GM19043 (cell line): Measurements from ENCODE around the gene UMAD1.

Experiments
- ATAC-seq: cut with Tn5 transposase; IDR thresholded peaks from one replicate; pipeline ENCODE4 v1.9.1; 2021; ENCODE audit warnings: low read depth; ENCODE audit not compliant: unreplicated experiment

Gene UMAD1

DNA sequence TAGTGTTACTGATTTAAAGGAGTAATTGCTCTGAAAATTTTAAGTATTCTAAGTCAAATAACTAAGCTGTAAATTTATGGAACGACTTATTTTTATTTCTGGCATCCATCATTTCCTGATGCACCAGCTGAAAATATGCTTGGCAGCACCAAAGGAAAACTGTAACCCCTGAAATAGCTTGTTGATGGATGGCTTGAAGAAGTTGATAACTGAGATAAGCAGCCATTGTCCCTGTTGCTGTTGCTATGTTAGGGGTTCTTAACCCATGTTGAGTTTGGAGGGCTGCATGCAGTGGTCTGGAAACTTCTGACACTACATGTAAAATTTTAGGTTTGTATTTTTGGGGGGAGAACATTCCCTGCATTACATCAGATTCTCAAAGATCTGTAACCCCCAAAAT lies 47.2 kb downstream of the UMAD1 start:
- ATAC-seq = no peak

DNA sequence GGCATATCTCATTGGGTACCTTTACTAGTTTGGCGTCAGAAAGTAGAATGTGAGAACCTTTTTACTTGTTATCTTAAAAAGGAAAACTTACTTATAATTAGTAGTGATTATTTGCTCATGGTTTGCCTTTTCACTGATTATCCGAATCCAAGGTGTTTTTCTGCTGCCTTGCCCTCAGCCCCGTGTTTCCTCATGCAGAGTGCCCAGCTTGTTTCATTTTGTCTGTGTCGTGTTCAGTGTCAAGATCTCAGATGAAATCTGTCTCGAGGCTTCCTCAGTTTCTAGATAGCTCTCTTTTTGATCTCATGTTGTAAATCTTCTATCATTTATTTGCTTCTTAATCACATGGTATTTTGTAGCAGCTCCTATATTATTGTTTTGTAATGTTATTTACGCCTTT lies 47.8 kb downstream of the UMAD1 start:
- no peak for ATAC-seq

DNA sequence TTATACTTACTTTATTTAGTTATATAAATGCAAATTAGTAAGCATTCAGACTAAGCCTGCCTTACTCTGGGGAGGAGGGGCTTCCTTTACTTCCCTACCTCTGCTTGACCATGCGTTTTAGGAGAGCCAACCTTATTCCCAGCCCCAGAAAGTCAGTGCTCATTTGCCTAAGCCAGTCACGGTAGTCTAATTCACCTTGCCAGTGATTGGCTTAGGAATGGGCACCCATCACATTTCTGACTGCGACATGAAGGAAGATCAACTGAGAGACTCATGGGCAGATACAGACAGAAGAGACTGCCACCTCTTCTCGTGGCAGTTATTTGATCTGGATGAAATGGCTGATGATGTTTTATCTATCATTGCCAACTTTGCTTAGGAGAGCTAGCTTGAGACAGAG lies 48.4 kb downstream of the UMAD1 start:
- no peak for ATAC-seq

DNA sequence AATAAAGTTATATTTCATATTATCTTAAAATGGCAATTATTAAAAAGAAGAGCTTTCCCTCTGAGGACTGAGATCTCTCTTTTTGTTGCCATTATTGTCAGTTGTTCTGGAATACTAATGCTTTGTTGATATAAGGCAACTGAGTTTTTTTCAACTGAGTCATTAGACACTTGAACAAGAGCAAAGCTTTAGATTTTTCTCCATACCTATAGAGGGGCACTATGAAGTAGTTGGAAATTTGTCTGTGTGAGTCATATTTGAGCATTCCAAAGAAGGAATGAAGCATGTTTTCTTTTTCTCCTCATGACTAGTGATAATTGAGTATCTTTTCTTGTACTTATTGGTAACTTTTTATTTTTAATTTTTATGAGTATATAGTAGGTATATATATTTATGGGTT lies 53.3 kb downstream of the UMAD1 start:
- ATAC-seq = no peak

DNA sequence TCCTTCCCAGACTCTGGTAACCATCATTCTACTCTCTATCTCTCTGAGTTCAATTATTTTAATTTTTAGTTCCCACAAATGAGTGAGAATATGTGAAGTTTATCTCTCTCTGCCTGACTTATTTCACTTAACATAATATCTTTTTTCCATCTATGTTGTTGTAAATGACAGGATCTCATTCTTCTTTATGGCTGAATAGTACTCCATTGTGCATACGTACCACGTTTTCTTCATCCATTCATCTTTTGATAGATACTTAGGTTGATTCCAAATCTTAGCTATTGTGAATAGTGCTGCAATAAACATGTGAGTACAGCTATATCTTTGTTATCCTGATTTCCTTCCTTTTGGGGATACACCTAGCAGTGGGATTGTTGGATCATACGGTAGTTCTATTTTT lies 54.0 kb downstream of the UMAD1 start:
- ATAC-seq = no peak

DNA sequence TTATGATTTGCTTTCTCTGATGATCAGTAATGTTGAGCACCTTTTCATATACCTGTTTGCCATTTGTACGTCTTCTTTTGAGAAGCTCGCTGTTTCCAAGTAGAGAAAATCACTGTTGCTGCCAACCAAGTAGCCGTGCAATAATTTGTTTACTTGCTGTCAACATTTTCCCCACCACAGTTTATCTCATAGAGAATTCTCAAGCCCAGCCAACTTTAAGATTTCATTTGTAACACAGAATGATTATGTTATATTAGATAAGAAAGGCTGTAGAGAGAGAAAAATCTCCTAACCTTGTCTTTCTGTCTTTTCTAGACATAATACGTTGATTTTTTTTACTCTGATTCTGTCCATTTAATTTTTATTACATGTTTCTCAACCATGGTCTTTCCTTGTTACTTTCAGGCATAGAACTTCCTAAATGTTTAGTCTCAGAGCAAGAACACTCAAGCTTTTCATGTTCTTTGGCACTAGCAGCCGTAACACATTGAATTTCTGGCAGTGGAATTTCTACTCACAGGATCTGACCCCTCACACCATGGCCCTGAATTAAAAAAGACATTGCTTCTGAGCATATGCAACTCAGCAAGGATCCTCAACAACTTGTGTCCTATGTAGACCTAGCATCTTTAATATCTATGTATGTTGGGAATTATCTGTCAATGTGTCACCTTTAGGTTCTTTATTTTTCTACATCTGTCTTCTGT lies 54.7 kb downstream of the UMAD1 start:
- ATAC-seq = no peak

DNA sequence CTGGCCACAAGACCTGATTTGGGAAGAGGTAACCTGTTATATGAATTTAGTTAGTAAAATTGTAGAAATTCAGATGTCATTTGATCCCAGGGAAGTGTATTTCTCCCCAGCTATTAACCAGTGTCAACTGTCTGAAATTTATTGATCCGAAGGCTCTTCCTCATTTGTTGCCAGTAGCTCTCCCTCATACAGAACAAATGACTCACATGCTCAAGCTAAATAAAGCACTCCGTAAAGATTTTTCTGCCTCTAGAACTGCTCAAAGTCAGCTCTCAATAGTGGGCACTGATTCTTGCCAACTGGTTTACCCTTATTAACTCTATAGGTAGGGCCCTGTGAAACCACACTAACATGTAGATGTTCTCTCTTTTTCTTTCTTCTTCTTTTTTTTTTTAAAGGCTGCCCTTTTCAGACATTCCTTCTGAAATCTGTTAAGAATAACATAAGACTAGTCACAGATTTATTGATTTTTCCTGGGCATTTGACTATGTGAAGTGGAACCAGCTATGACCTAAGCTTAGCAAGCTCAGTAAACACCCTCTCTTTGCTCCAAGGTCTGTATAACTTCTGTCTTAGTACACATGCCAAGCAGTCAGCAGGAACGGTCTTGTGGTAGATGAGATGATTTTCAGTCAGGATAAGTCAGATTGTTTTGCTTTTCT lies 56.0 kb downstream of the UMAD1 start:
- no peak for ATAC-seq

DNA sequence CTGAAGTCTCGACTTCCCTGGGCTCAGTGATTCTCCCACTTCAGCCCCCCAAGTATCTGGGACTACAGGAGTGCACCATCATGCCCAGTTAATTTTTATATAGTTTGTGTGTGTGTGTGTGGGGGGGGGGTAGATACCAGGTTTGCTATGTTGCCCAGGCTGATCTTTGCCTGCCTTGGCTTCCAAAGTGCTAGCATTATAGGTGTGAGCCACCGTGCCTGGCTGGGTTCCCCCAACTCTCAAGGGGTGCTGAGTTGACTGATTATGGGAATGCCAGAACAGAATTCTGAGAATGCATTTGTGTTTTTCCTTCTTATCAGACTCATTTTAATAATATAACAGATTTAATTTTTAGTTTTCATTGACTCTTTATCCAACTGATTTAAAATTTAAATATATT lies 58.4 kb downstream of the UMAD1 start:
- no peak for ATAC-seq

DNA sequence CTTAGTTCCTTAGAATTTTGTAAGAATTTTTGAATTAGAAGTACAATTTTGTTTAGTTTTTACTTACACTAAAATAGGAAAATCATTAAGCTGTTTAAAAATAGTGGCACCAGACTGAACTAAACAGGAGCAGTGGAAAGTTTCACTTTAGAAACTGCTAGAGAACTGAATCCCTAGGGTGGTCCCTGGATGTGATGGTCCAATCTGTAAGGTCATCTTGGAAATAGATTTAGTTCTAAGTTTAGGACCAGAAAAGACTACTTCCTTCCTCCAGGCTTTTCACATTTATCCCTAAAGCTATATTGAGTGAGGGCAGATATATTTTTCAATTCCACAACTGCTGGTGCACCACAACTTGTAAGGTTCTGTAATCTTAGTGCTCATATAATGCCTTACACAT lies 58.8 kb downstream of the UMAD1 start:
- ATAC-seq = no peak

DNA sequence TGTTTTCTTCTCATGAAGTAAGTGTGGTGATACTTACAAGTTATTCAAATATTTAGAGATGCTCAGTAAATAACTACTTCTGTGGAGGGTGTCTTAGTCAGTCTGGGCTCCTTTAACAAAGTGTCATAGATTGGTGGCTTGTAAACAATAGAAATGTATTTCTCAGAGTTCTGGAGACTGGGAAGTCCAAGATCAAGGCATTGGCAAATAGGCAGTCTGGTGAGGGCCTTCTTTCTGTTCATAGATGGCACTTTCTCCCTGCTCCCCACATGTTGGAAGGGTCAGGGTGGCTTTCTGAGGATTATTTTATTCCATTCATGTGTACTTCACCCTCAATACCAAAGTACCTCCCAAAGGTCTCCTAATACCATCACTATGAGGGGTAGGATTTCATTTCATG lies 59.4 kb downstream of the UMAD1 start:
- ATAC-seq = no peak

DNA sequence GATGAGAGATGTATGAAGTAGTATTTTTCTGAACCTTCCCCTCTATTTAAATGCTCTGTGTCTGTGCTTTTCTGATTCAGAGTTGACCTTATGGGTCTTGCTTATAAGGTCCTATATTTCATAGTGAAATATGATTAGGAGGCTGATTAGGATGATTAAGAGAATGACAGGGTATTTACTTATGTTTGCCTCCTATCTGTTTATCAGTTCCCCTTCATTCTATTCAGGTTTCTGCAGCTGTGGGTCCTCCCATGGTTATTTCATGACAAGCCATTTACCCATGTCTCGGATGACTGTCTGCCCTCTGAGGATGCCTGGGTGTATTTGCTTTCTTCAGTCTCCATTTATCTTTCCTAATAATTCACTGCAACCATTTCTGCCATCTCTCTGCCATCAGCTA lies 61.0 kb downstream of the UMAD1 start:
- ATAC-seq = no peak

DNA sequence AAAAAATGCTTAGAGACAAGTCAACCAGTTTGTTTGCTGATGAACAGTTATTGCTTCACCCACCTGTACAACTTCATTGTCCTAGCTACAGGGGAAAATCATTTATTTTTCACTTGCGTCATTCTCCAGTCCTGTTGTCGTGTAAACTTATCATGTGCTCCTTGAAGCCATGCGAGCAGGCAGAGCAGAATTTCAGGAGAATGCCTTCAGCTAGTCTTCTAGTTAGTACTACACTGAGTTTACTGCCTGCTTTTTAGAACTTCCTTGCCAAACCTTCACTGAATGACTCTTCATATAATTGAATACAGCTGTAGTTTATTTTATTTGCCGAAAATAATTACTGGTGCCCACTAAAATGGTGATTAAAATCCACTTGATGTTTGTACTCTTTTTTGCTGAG lies 62.3 kb downstream of the UMAD1 start:
- ATAC-seq = no peak

DNA sequence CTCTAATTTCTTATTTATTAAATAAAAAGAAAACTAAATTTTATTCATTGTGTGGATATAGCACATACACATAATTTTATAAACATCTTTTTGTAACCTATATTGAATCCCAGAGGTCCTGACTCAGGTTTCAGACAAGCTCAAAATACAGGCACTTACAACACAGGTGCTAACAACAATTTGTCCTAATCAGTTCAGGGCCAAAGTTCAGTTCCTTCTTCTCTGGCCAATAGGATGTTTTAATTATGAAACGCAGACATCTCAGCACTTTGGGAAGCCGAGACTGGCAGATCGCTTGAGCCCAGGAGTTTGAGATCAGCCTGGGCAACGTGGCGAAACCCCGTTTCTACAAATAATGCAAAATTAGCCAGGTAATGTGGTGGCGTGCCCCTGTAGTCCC lies 62.9 kb downstream of the UMAD1 start:
- ATAC-seq = no peak

DNA sequence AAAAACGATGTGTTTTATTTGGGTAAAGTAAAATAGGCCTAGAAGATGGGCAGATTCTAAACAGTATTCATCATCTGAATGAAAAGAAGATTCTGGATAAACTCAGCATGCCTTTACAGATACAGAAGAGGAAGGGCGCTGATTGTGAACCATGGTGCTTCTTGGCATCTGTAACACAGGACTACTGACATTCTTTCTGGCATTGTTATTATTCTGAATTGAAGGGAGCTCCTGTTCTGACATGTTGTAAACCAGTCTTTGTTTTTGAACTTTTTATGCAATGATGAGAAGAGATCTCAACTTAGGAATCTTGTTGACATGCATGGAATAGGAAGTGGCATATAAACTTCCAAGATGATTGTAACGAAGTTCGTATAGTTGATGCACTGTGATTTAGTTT lies 64.3 kb downstream of the UMAD1 start:
- no peak for ATAC-seq

DNA sequence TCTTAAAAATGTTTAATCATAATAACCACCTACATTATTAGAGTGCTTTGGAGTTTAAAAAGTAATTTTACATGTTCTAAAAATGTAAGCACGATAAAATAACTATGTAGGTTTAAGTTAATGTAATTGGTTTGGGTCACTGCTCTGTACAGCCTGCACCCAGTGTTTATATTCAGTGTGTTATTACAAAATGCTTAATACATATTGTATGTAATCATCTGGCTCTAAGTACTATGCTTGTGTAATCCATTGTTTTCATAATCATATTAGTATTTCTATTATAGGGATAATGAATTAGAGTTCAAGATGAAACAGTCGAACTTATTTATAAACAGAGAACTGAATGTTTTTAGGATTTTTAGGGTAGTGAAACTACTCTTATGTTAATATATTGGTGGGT lies 64.8 kb downstream of the UMAD1 start:
- ATAC-seq = no peak

DNA sequence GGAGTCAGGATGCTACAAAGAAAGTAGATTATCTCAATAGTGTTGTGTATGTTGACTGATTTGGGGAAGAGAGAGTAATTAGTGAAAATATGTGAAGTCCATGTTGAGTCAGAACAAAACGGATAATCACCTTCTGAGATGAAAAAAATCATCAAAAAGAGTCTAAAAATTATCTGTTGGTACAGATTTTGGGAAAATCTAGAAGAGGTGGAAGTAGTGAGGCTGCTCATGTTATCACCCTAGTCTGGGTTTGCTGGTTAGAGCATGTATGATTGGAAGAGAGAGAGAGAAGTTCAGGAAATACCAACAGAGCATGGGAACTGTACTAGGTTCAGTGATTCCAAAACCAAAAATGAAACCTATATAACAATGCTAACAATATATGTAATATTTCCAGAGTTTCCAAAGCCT lies 65.6 kb downstream of the UMAD1 start:
- ATAC-seq = peak; percentile 62

DNA sequence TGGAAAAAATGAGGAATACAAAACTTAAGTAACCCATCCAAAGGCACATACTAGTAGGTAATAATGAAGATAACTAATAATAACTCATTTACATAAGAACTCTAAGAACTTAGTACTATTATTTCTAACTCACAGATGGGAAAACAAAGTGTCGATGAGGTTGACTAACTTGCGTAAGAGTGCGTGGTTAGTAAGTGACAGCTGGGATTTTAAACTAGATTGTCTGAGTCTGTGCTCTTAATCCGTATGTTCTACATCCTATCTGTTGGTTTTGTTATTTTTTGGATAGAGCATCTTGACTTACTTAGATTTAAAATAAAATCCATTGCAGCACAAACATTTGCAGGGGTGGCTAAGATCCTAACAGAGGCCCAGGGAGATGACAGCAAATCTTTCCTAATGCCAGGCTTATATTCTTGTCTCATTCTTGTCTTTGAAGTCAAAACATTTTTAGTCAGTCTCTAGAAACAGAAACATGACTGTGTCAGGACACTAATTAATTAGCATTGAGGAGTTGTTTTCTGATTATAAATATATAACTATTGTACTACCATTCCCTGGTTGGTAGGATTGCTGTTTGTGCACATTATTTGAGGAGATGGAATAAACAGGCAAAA lies 66.1 kb downstream of the UMAD1 start:
- ATAC-seq = no peak

DNA sequence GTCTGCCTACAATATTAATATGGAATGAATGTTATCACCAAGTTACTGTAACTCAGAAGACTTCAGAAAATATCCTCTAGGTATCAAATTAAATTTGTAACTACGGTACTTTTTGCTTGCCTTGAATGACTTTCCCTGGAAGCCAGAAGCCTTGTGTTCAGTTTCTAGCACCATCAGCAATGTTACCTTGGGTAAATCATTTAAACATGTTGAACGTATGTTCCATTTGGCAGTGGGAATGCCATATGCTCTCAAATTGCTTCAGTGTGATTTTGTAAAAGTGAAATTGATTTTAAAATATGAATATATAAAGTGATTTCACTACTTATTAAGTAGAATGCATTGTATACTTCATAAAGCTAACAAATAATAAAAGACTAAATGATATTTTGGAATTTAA lies 66.7 kb downstream of the UMAD1 start:
- ATAC-seq = no peak

DNA sequence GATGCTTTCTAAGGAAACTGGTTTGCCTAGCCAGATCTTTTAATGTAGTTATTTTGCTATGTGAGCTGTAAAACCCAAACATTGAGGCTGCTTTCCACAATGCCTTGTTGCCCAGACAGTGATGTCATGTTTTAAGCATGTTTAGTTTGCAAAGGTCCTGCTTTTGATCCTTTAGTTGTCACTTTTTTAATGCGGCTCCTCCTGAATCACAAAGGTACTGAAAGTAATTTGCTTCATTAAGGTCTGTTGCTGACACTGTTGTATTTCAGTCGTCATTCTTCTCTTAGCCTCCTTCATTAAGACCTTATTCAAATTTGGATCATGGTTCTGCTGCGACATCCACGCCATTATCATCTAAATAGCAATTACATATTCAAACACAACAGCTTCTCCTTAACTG lies 67.3 kb downstream of the UMAD1 start:
- ATAC-seq = no peak

DNA sequence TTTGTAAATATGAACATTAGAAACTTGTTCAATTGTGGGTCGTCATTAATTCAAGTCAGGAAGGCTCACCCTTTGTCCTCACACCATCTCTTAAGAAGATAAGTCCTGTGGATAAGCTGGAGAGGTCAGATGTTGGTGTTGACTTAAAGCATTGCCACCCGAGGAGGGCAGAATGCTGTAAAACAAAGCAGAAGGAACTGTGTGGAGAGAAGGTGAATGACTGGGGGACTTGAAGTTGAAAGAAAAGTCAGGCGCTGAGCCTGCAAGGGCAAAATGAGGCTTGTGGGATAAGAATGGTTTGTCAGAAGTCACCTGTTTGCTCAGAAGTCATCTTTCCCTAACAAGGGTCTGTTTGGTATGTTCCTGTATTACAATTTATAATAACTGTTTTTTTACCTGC lies 68.7 kb downstream of the UMAD1 start:
- ATAC-seq = no peak

DNA sequence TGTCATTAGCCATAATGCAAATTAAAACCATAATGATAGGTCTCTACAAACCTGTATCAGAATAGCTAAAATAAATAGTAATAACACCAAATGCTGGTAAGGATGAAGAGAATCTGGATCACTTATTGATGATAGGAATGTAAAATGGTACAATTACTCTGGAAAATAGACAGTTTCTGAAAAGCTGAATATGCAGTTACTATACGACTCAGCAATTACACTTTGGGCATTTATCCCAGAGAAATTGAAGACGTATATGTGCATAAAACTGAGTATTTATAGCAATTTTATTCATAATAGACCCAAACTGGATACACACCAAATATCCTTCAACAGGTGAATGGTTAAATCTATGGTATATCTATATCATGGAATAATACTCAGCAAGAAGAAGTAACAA lies 69.9 kb downstream of the UMAD1 start:
- no peak for ATAC-seq

DNA sequence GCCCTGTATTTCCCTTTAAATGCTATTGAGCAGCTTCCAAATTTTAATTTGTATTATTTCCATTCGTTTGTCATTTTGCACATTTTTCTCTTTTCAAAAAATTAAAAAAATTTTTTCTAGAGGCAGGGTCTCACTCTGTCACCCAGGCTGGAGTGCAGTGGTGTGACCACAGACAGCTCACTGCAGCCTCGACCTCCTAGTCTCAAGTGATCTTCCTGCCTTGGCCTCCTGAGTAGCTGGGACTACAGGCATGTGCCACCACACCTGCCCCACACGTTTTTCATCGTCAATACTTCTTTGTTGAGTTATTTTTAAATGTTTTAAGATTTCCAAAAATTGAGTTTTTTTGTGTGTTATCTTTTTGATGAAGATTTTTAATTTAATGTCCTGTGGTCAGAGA lies 73.2 kb downstream of the UMAD1 start:
- ATAC-seq = no peak
